Endodermal cell (in vitro differentiated cells): ENCODE data around the gene MCF2L2. TPM values are rescaled to one million over a fixed set of nuclear protein-coding genes. Genes with fewer than 3 reads are reported as not detected.
"Not testable (repeated sequence)": the region's sequence is repeated elsewhere in the genome, so short reads cannot be mapped to it uniquely, and the experiment has no call there.

Source experiments
- DNase-seq: peaks from one replicate; pipeline ENCODE4 v3.0.0-alpha.2; 2017
- H3K27ac ChIP-seq: 2 replicates; pipeline ENCODE4 v1.5.1; 2013; ENCODE audit warnings: mild to moderate bottlenecking, low read depth, low read length, moderate library complexity
- H3K27me3 ChIP-seq: 2 replicates; pipeline ENCODE4 v1.6.1; 2013; ENCODE audit warnings: mild to moderate bottlenecking, low read length, moderate library complexity; ENCODE audit not compliant: insufficient read depth, control insufficient read depth, poor library complexity, severe bottlenecking
- H3K36me3 ChIP-seq: 2 replicates; pipeline ENCODE4 v1.7.0; 2013; ENCODE audit warnings: mild to moderate bottlenecking, low read length, moderate library complexity; ENCODE audit not compliant: control insufficient read depth, insufficient read depth
- H3K4me1 ChIP-seq: one replicate; pipeline ENCODE4 v1.7.0; 2013; ENCODE audit warnings: low read length; ENCODE audit not compliant: control insufficient read depth, insufficient read depth
- H3K4me3 ChIP-seq: 2 replicates; pipeline ENCODE4 v1.5.1; 2013; ENCODE audit warnings: mild to moderate bottlenecking, low read length, moderate library complexity
- H3K9ac ChIP-seq: 2 replicates; pipeline ENCODE4 v1.6.1; 2013; ENCODE audit warnings: mild to moderate bottlenecking, low read length, moderate library complexity; ENCODE audit not compliant: poor library complexity, severe bottlenecking; ENCODE audit errors: extremely low read depth
- H3K9me3 ChIP-seq: 2 replicates; pipeline ENCODE4 v1.6.1; 2013; ENCODE audit warnings: mild to moderate bottlenecking, low read length, moderate library complexity; ENCODE audit not compliant: control insufficient read depth
- H3K27ac Mint-ChIP-seq: 2 replicates; pipeline ENCODE4 v1.8.0; 2020; ENCODE audit warnings: mixed read lengths
- H3K27me3 Mint-ChIP-seq: 2 replicates; pipeline ENCODE4 v1.8.0; 2021; ENCODE audit warnings: mild to moderate bottlenecking, mixed read lengths; ENCODE audit not compliant: insufficient read depth
- H3K36me3 Mint-ChIP-seq: 2 replicates; pipeline ENCODE4 v1.8.0; 2020; ENCODE audit warnings: low read depth, mixed read lengths
- H3K4me1 Mint-ChIP-seq: 2 replicates; pipeline ENCODE4 v1.8.0; 2020; ENCODE audit warnings: mixed read lengths
- H3K4me3 Mint-ChIP-seq: 2 replicates; pipeline ENCODE4 v1.8.0; 2020; ENCODE audit warnings: mild to moderate bottlenecking, moderate library complexity, mixed read lengths
- H3K9me3 Mint-ChIP-seq: 2 replicates; pipeline ENCODE4 v1.8.0; 2020; ENCODE audit warnings: mild to moderate bottlenecking, mixed read lengths
- CTCF ChIP-seq: fragments of 200-600 bp; sonication (generic); conservative IDR thresholded peaks from 2 replicates; pipeline ENCODE4 v1.5.0; 2021; ENCODE audit warnings: antibody characterized with exemption, mild to moderate bottlenecking
- WGBS, 2 experiments: methylation state at CpG; one replicate each; pipeline versions ENCODE4 v1.1.5 to v1.1.7; 2013; ENCODE audit warnings: missing lambda C conversion rate in 2 of 2, mixed read lengths in 1 of 2; ENCODE audit not compliant: insufficient coverage in 1 of 2, insufficient read length in 1 of 2; 5-methylcytosine and 5-hydroxymethylcytosine counted together
- total RNA-seq, 2 donors: library from RNA; stranded (reverse); fragmentation: NEBNext Ultra II Directional in 1 of 2; extraction: Animal tissue kit (Norgen Biotek cat#: 25700) in 1 of 2; gene quantifications; 2 replicates in 1 of 2; 3 replicates in 1 of 2; pipeline ENCODE4 v1.2.1, GENCODE V29; 2021

MCF2L2 gene
- total RNA-seq, 2 donors from 2014 or later: 72.6 to 86.5 TPM

- Histone ChIP-seq H3K27me3 (no peaks in the 10 kb centered on the region), H3K27ac (no peak overlapping the region), H3K9ac (no peak overlapping the region), H3K36me3 (peaks cover 98% of the 10 kb centered on the region), H3K4me1 (peaks cover 4% of the 10 kb centered on the region), H3K4me3 (no peak overlapping the region), H3K9me3 (no peaks in the 10 kb centered on the region)
- H3K9me3 Mint-ChIP-seq: no peaks in the 10 kb centered on the region
- no peaks in the 10 kb centered on the region for H3K27me3 Mint-ChIP-seq
- H3K27ac Mint-ChIP-seq: no peak overlapping the region
- 93 to 100% methylated on average over 2 to 5 of the region's 5 CpGs for WGBS, 2 experiments
- H3K4me3 Mint-ChIP-seq: no peak overlapping the region
- peaks cover 59% of the 10 kb centered on the region for H3K36me3 Mint-ChIP-seq
- peaks cover 13% of the 10 kb centered on the region for H3K4me1 Mint-ChIP-seq
- no peak for TF ChIP-seq CTCF
- DNase-seq: no peak
Observed at GRCh38 chr3:183375787-183376186, 52.6 kb downstream of the MCF2L2 start.

DNA sequence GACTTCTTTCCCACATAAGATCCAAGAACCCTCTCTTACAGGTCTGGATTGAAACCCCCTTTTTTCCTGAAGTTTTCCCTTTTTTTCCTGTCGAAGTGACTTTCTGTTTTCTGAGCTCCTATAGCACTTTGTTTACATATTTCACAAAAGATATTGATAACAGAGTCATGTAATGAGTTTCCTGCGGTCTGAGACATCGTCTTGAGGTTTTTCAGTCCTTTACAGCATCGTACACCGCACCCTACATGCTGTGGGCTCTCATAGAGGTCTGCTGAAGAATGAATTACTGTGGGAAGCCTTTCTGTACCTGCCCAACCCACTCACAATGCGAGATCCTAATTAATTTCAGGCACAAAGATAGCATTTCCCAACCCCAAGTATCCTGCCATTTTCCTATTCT, 53.1 kb downstream of the MCF2L2 start:
- Mint-ChIP-seq H3K4me1 (peaks cover 13% of the 10 kb centered on the region), H3K27me3 (no peaks in the 10 kb centered on the region)
- H3K4me1 ChIP-seq: peaks cover 4% of the 10 kb centered on the region

GRCh38 chr3:183372911-183373310, 55.5 kb downstream of the MCF2L2 start:
- Histone ChIP-seq H3K4me1 (no peaks in the 10 kb centered on the region), H3K27ac (no peak overlapping the region), H3K9me3 (no peaks in the 10 kb centered on the region), H3K4me3 (no peak overlapping the region), H3K36me3 (peaks cover 99% of the 10 kb centered on the region), H3K27me3 (no peaks in the 10 kb centered on the region), H3K9ac (no peak overlapping the region)
- Mint-ChIP-seq H3K27ac (peak overlapping the region; percentile 24), H3K27me3 (no peaks in the 10 kb centered on the region), H3K36me3 (peaks cover 67% of the 10 kb centered on the region), H3K9me3 (no peaks in the 10 kb centered on the region), H3K4me1 (peaks cover 13% of the 10 kb centered on the region), H3K4me3 (no peak overlapping the region)
- DNase-seq: no peak
- 90 to 97% methylated on average over 3 of the region's 3 CpGs for WGBS, 2 experiments
- no peak for TF ChIP-seq CTCF

More for the DNA sequence above, 53.1 kb downstream of the MCF2L2 start:
- no peak for TF ChIP-seq CTCF
- Mint-ChIP-seq H3K9me3 (no peaks in the 10 kb centered on the region), H3K27ac (no peak overlapping the region), H3K36me3 (peaks cover 62% of the 10 kb centered on the region), H3K4me3 (no peak overlapping the region)
- H3K9me3 ChIP-seq: no peaks in the 10 kb centered on the region
- H3K36me3 ChIP-seq: peaks cover 98% of the 10 kb centered on the region
- no peak overlapping the region for H3K4me3 ChIP-seq
- WGBS, 2 experiments: 95 to 96% methylated on average over 5 to 6 of the region's 6 CpGs
- no peak for DNase-seq
- no peak overlapping the region for H3K27ac ChIP-seq
- no peaks in the 10 kb centered on the region for H3K27me3 ChIP-seq
- H3K9ac ChIP-seq: no peak overlapping the region

DNA sequence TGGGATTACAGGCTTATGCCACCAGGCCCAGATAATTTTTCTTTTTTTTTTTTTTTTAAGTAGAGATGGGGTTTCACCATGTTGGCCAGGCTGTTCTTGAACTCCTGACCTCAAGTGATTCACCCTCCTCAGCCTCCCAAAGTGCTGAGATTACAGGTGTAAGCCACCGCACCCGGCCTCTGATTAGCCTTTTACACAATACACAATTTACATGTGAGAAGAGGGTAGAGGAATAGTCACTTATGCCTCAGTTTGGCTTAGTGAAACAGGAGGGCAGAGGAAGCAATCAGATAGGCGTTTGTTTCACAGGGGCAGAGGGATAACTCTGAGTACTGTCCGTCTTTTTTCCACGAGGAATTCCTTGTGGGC, 56.8 kb downstream of the MCF2L2 start:
- H3K27me3 ChIP-seq, H3K9me3 Mint-ChIP-seq, H3K9me3 ChIP-seq, H3K27me3 Mint-ChIP-seq, H3K4me3 ChIP-seq, DNase-seq, H3K4me1 ChIP-seq, H3K4me3 Mint-ChIP-seq, H3K4me1 Mint-ChIP-seq, H3K9ac ChIP-seq, H3K27ac ChIP-seq: not testable (repeated sequence)
- WGBS, 2 experiments: 88 to 97% methylated on average over 2 to 4 of the region's 5 CpGs
- Mint-ChIP-seq H3K36me3 (peaks cover 68% of the 10 kb centered on the region), H3K27ac (peak overlapping the region; percentile 46)
- peaks cover 99% of the 10 kb centered on the region for H3K36me3 ChIP-seq
